DMS53 treated with DMSO at 0.1 percent for 48 hours (cell line): ENCODE results near the gene DNMT3A.
"Not testable (repeated sequence)": the region's sequence is repeated elsewhere in the genome, so short reads cannot be mapped to it uniquely, and the experiment has no call there.

Source experiments
- DNase-seq: peaks from one replicate; lab custom pipeline; 2025; ENCODE audit not compliant: unreplicated experiment; lab: John Stamatoyannopoulos, UW

DNMT3A gene

GRCh38 chr2:25286723-25287483, 54.8 kb downstream of the DNMT3A start:
- DNase-seq: no peak

- DNase-seq: no peak
These were observed 55.7 kb downstream of the DNMT3A start for GRCh38 chr2:25286025-25286400.

- no peak for DNase-seq
These were observed 56.3 kb downstream of the DNMT3A start for GRCh38 chr2:25285265-25286024.

GRCh38 chr2:25284756-25285155, 57.0 kb downstream of the DNMT3A start:
- no peak for DNase-seq

GRCh38 chr2:25283921-25284320, 57.8 kb downstream of the DNMT3A start:
- no peak for DNase-seq

- no peak for DNase-seq
These were observed 59.8 kb downstream of the DNMT3A start for GRCh38 chr2:25281941-25282340.

- DNase-seq: no peak
These were observed 60.2 kb downstream of the DNMT3A start for GRCh38 chr2:25281522-25281921.

GRCh38 chr2:25280051-25280687, 61.6 kb downstream of the DNMT3A start:
- no peak for DNase-seq

GRCh38 chr2:25279091-25279651, 62.6 kb downstream of the DNMT3A start:
- DNase-seq: no peak

GRCh38 chr2:25276569-25277465, 64.9 kb downstream of the DNMT3A start:
- no peak for DNase-seq

GRCh38 chr2:25275575-25275965, 66.2 kb downstream of the DNMT3A start:
- no peak for DNase-seq

- DNase-seq: no peak
These were observed 66.7 kb downstream of the DNMT3A start for GRCh38 chr2:25274868-25275574.

- no peak for DNase-seq
These were observed 67.7 kb downstream of the DNMT3A start for GRCh38 chr2:25273985-25274535.

GRCh38 chr2:25272705-25273104, 69.0 kb downstream of the DNMT3A start:
- not testable (repeated sequence) for DNase-seq

GRCh38 chr2:25270061-25270460, 71.7 kb downstream of the DNMT3A start:
- no peak for DNase-seq

- DNase-seq: no peak
These were observed 72.5 kb downstream of the DNMT3A start for GRCh38 chr2:25269233-25269632.

- DNase-seq: no peak
These were observed 73.6 kb downstream of the DNMT3A start for GRCh38 chr2:25268139-25268538.

- no peak for DNase-seq
These were observed 75.3 kb downstream of the DNMT3A start for GRCh38 chr2:25266399-25266798.

GRCh38 chr2:25265802-25266201, 75.9 kb downstream of the DNMT3A start:
- DNase-seq: no peak

- no peak for DNase-seq
These were observed 76.7 kb downstream of the DNMT3A start for GRCh38 chr2:25265001-25265400.
